Neural cell (in vitro differentiated cells): ENCODE results near the gene ANO1. TPM values are rescaled to one million over a fixed set of nuclear protein-coding genes. Genes with fewer than 3 reads are reported as not detected.

Experiments used
- H2AFZ ChIP-seq: fragments of 200-600, 300-800 bp; sonication (generic), shearing (Covaris generic); 2 replicates; pipeline ENCODE4 v1.6.0; 2014; ENCODE audit warnings: low read depth, mild to moderate bottlenecking, antibody characterized with exemption, low read length, moderate library complexity
- H3F3A ChIP-seq: fragments of 200-600 bp; shearing (Covaris generic); 2 replicates; pipeline ENCODE4 v1.6.1; 2016; ENCODE audit warnings: mild to moderate bottlenecking, moderate library complexity, mixed read lengths, antibody characterized with exemption, low read length; ENCODE audit not compliant: insufficient read depth, poor library complexity, severe bottlenecking
- H3K27ac ChIP-seq: fragments of 200-600, 300-800 bp; sonication (generic), shearing (Covaris generic); 2 replicates; pipeline ENCODE4 v1.5.1; 2014; ENCODE audit warnings: mild to moderate bottlenecking, low read length, moderate library complexity
- H3K27me3 ChIP-seq: fragments of 300-800, 200-600 bp; sonication (generic), shearing (Covaris generic); 2 replicates; pipeline ENCODE4 v1.6.0; 2014; ENCODE audit warnings: mild to moderate bottlenecking, low read depth, low read length, moderate library complexity; ENCODE audit not compliant: insufficient read depth
- H3K36me3 ChIP-seq: fragments of 300-800, 200-600 bp; sonication (generic), shearing (Covaris generic); 2 replicates; pipeline ENCODE4 v1.5.1; 2014; ENCODE audit warnings: mild to moderate bottlenecking, antibody characterized with exemption, low read length, moderate library complexity; ENCODE audit not compliant: insufficient read depth
- H3K4me2 ChIP-seq: fragments of 300-800, 200-600 bp; sonication (generic), shearing (Covaris generic); 2 replicates; pipeline ENCODE4 v1.6.0; 2014; ENCODE audit warnings: mild to moderate bottlenecking, low read length
- H3K4me3 ChIP-seq: fragments of 300-800, 200-600 bp; sonication (generic), shearing (Covaris generic); 2 replicates; pipeline ENCODE4 v1.5.1; 2014; ENCODE audit warnings: mild to moderate bottlenecking, low read length, moderate library complexity
- H3K79me2 ChIP-seq: fragments of 200-600 bp; shearing (Covaris generic); replicated peaks from 2 replicates; pipeline ENCODE4 v1.6.0; 2014; ENCODE audit warnings: mild to moderate bottlenecking, low read length, moderate library complexity; ENCODE audit not compliant: insufficient read depth
- H3K9ac ChIP-seq: fragments of 300-800, 200-600 bp; sonication (generic), shearing (Covaris generic); 2 replicates; pipeline ENCODE4 v1.6.1; 2016; ENCODE audit warnings: mild to moderate bottlenecking, low read length, mixed read lengths
- H3K9me2 ChIP-seq: fragments of 200-600 bp; shearing (Covaris generic); 2 replicates; pipeline ENCODE4 v1.6.1; 2016; ENCODE audit warnings: mild to moderate bottlenecking, low read length, mixed read lengths; ENCODE audit not compliant: insufficient read depth
- H3K9me3 ChIP-seq: fragments of 200-600, 300-800 bp; sonication (generic), shearing (Covaris generic); 2 replicates; pipeline ENCODE4 v1.6.1; 2016; ENCODE audit warnings: mild to moderate bottlenecking, mixed run types, low read length, moderate library complexity, mixed read lengths
- H4K20me1 ChIP-seq: fragments of 200-600 bp; shearing (Covaris generic); 2 replicates; pipeline ENCODE4 v1.6.1; 2016; ENCODE audit warnings: mild to moderate bottlenecking, mixed run types; ENCODE audit not compliant: insufficient read depth
- CTCF ChIP-seq: fragments of 450-650 bp; IDR thresholded peaks from 2 replicates; pipeline ENCODE4 v1.5.1; 2014; ENCODE audit warnings: antibody characterized with exemption, mild to moderate bottlenecking, moderate library complexity; ENCODE audit not compliant: poor library complexity, severe bottlenecking
- EP300 ChIP-seq: fragments of 450-650 bp; conservative IDR thresholded peaks from 2 replicates; pipeline ENCODE4 v1.6.1; 2014; ENCODE audit warnings: antibody characterized with exemption, mild to moderate bottlenecking, moderate library complexity; ENCODE audit not compliant: poor library complexity, severe bottlenecking
- EZH2 ChIP-seq: fragments of 200-600, 300-800 bp; shearing (Covaris generic), sonication (generic); IDR thresholded peaks from 2 replicates; pipeline ENCODE4 v1.6.1; 2014; ENCODE audit warnings: antibody characterized with exemption, low read length, borderline replicate concordance, mild to moderate bottlenecking; ENCODE audit not compliant: insufficient read depth, poor library complexity, severe bottlenecking
- MXI1 ChIP-seq: fragments of 450-650 bp; conservative IDR thresholded peaks from 2 replicates; pipeline ENCODE4 v1.6.1; 2014; ENCODE audit warnings: antibody characterized with exemption, mild to moderate bottlenecking; ENCODE audit not compliant: poor library complexity, severe bottlenecking
- POLR2AphosphoS5 ChIP-seq: IDR thresholded peaks from 2 replicates; pipeline ENCODE4 v1.6.1; 2012
- RAD21 ChIP-seq: fragments of 450-650 bp; conservative IDR thresholded peaks from 2 replicates; pipeline ENCODE4 v1.6.1; 2014; ENCODE audit warnings: antibody characterized with exemption, mild to moderate bottlenecking, moderate library complexity
- SMC3 ChIP-seq: fragments of 450-650 bp; conservative IDR thresholded peaks from 2 replicates; pipeline ENCODE4 v1.6.1; 2014; ENCODE audit warnings: antibody characterized with exemption, mild to moderate bottlenecking, moderate library complexity; ENCODE audit not compliant: poor library complexity
- TAF1 ChIP-seq: IDR thresholded peaks from 2 replicates; pipeline ENCODE4 v1.6.1; 2012; ENCODE audit warnings: low read depth
- polyA plus RNA-seq: library from polyadenylated mRNA; depleted of rRNA; stranded (reverse); fragments of >200 nt; gene quantifications from 2 replicates; pipeline ENCODE4 v1.2.3, GENCODE V29; 2014
- TF ChIP-seq, protein P1 (sequence below): IDR thresholded peaks from 2 replicates; pipeline ENCODE4 v1.6.1; 2012; ENCODE audit warnings: borderline replicate concordance

The ANO1 gene
- polyA plus RNA-seq, 1 donor from 2014 or later = not detected

GRCh38 chr11:70105755-70106571 is 27.8 kb downstream of the ANO1 start:
- Histone ChIP-seq H3K4me2 (no peak overlapping the region), H3K9ac (no peak overlapping the region), H3K9me3 (no peaks in the 10 kb centered on the region), H4K20me1 (no peaks in the 10 kb centered on the region), H3K27me3 (no peaks in the 10 kb centered on the region), H3K4me3 (no peak overlapping the region), H3K9me2 (no peaks in the 10 kb centered on the region), H3F3A (no peaks in the 10 kb centered on the region), H3K27ac (no peak overlapping the region), H2AFZ (no peak overlapping the region), H3K79me2 (no peaks in the 10 kb centered on the region), H3K36me3 (no peaks in the 10 kb centered on the region)
- TF ChIP-seq EZH2 (no peak), TAF1 (no peak)
- TF ChIP-seq, protein P1, sequence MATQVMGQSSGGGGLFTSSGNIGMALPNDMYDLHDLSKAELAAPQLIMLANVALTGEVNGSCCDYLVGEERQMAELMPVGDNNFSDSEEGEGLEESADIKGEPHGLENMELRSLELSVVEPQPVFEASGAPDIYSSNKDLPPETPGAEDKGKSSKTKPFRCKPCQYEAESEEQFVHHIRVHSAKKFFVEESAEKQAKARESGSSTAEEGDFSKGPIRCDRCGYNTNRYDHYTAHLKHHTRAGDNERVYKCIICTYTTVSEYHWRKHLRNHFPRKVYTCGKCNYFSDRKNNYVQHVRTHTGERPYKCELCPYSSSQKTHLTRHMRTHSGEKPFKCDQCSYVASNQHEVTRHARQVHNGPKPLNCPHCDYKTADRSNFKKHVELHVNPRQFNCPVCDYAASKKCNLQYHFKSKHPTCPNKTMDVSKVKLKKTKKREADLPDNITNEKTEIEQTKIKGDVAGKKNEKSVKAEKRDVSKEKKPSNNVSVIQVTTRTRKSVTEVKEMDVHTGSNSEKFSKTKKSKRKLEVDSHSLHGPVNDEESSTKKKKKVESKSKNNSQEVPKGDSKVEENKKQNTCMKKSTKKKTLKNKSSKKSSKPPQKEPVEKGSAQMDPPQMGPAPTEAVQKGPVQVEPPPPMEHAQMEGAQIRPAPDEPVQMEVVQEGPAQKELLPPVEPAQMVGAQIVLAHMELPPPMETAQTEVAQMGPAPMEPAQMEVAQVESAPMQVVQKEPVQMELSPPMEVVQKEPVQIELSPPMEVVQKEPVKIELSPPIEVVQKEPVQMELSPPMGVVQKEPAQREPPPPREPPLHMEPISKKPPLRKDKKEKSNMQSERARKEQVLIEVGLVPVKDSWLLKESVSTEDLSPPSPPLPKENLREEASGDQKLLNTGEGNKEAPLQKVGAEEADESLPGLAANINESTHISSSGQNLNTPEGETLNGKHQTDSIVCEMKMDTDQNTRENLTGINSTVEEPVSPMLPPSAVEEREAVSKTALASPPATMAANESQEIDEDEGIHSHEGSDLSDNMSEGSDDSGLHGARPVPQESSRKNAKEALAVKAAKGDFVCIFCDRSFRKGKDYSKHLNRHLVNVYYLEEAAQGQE = no peak

DNA sequence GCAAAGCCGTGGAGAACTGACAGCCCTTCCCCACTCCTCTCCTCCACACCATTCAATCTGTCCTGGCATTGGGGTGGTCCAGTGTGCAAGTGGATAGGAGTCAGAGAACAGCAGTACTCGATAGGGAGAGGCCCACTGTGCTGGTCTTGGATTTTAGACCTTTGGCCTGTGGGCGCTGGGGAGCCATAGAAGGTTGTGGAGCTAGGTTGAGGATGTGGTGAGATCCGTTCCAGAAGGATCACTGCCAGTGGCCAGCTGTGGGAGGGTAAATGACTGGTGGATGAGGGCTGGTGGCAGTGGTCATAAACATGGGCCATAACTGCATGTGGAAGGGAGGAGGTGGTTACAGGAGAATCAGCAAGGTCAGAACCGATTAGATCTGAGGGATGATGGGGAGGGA is 28.6 kb downstream of the ANO1 start:
- H3K4me3 ChIP-seq = no peak overlapping the region
- no peak overlapping the region for H2AFZ ChIP-seq

More for the DNA sequence above, 28.6 kb downstream of the ANO1 start:
- Histone ChIP-seq H3K27ac (no peak overlapping the region), H3K9ac (no peak overlapping the region), H3K4me2 (no peak overlapping the region), H3K9me3 (no peaks in the 10 kb centered on the region), H3K27me3 (no peaks in the 10 kb centered on the region), H3K79me2 (no peaks in the 10 kb centered on the region), H3K36me3 (no peaks in the 10 kb centered on the region), H3K9me2 (no peaks in the 10 kb centered on the region), H4K20me1 (no peaks in the 10 kb centered on the region), H3F3A (no peaks in the 10 kb centered on the region)
- TF ChIP-seq CTCF = no peak
- TF ChIP-seq MXI1 = no peak
- no peak for TF ChIP-seq EZH2
- TF ChIP-seq EP300 = no peak
- TF ChIP-seq RAD21 = no peak
- TF ChIP-seq, protein P1 = no peak
- TF ChIP-seq SMC3 = no peak
- TF ChIP-seq TAF1 = no peak
- no peak for TF ChIP-seq POLR2AphosphoS5
